ELR (cell line): ENCODE data around the gene NCKAP1.
A peak's percentile ranks its signal among the peaks of the same experiment; 100 is the strongest.

ENCODE experiments used
- DNase-seq: peaks from one replicate; pipeline ENCODE4 v3.0.0-alpha.2; 2015; ENCODE audit warnings: low read depth

NCKAP1 gene

DNA sequence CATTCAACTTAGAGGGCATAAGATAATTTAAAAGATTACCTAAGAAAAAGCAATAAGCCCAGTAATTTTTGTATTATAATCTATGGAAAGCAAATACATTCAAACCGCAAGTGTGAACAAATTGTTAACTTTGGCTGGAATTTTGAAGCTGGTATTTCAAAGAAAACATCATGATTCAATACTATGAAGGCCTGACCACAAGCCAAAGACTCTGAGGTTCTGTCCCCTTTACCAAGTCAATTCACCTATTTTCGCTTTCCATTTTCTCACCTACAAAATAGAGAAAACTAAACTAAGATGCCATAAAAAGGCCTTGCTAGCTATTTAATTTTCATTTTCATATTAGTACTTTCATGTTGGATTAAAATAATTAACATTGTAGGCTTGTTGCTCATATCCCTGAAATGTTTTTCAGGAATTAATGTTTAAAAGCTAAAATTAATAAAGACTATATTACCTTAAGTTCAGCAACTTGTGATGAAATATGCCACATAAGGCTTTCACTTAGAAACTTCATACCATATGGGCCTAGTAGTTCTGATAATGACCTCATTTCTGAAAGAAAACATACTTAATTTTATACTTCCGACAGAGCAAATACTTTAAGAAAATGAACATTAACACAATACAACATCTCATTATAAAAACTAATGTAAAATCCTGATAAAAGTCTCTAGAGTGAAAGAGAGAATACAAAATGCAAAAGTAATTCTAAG, 86.2 kb downstream of the NCKAP1 start:
- no peak for DNase-seq

DNA sequence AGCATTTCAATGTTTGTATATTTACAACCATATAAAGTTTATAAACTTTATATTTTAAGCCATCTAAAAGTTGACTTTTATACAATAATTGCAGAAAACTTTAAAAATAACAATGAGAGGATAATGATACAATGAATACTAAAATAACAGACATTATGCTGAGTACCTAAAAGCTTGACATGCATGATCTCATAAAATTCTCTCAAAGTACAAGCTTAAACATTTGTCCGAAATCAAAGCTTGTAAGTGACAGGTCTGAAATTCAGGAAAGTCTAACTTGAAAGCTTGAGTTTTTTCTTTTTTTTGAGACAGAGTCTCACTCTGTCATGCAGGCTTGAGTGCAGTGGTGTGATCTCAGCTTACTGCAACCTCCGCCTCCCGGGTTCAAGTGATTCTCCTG, 87.7 kb downstream of the NCKAP1 start:
- no peak for DNase-seq

GRCh38 chr2:182949572-182950189, 88.6 kb downstream of the NCKAP1 start:
- DNase-seq: peak; percentile 66

DNA sequence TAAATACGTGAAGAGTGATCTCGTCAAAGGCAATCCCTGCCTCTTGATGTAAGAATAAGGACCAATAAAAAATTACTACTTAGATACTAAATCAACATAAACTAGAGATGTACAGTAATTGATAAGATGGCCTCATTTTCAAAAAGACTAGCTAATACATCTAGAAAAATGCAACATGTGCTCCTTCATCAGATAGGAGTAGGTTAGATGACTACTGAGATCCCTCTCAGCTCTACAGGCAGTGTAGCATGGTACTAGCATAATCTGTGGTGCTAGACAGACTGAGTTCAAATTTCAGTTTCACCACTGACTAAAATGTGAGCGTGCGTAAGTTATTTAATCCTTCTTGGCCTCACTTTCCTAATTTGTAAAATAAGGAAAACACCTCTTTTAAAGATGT, 89.2 kb downstream of the NCKAP1 start:
- no peak for DNase-seq

- peak; percentile 50 for DNase-seq
These were observed 91.3 kb downstream of the NCKAP1 start for GRCh38 chr2:182946958-182947369.

DNA sequence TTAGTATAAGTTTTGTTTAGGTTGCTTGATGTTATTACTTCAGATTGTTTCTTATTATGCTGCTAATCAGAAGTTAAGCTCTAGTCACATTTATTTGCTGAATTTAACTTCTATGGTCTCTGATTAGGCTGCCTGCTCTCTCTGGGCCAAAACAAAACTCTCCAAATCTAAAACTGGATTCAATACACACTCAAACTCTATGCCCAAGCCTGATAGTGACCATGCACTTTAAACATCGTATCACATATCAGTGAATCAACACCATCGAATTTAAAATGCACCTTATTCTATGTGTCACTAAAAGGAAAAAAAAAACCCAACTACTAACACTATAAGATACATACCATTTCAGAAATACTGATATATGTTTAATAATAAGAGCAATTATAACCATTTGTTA, 94.9 kb downstream of the NCKAP1 start:
- DNase-seq: no peak

DNA sequence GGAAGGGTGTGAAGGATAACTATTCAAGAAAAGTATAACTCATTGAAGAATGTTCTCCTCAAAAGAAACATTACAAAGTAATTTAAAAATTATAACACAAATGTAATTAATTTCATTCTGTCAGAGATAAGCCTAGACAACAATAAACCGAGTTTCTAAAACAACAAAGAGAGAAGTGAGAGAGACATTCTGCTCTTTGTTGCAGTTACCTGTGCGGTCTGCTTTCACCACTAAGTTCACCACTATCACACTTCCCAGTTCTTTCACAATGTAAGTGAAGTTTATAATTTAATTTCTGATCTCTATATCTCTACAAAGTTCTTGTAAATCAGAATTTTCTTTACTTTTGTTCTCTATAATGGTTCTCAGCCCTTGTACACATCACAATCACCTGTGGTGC, 95.5 kb downstream of the NCKAP1 start:
- DNase-seq: no peak

DNA sequence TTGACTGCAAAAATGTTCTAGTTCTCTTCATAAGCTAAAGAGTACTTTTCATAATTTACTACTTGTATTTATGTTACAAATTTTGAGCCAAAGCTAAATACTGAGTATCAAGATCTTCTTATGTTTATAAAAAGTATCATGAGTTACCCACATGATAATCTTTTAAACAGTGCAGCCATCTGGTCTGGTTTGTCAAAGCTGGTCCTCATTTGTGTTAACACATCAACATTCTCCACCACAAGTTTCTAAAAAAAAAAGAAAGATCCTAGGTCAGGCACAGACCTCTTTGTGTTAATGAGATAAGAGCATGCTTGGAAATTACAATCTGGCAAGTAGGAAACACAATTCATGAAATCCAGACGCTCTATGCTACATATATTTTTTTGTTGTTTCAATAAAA, 96.3 kb downstream of the NCKAP1 start:
- no peak for DNase-seq

DNA sequence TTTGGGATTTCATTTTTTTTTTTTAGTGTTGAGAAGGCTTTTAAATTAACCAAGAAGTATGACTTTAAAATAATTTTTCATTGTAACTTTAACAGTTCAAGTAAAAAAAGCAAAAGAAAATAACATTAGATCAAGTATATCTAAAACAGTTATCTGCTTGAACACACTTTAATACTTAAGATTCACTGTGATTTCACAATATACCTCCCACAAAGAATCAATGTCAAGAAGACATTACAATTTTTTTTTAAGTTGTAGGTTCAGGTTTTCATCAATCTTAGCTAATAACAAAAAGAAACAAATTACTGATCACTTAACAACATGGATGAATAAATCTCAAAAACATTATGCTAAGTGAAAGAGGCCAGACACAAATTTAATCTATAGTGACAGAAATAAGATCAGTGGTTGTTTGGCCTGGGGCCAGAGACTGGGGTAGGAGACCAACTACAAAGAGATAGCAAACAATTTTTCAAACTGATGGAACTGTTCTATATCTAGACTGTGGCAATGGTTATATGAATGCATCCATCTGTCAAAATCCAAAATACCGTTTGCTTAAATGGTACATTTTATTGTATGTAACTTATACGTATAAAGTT, 97.0 kb downstream of the NCKAP1 start:
- no peak for DNase-seq

GRCh38 chr2:182937870-182938269, 100.4 kb downstream of the NCKAP1 start:
- no peak for DNase-seq

GRCh38 chr2:182933629-182934028, 104.6 kb downstream of the NCKAP1 start:
- no peak for DNase-seq

DNA sequence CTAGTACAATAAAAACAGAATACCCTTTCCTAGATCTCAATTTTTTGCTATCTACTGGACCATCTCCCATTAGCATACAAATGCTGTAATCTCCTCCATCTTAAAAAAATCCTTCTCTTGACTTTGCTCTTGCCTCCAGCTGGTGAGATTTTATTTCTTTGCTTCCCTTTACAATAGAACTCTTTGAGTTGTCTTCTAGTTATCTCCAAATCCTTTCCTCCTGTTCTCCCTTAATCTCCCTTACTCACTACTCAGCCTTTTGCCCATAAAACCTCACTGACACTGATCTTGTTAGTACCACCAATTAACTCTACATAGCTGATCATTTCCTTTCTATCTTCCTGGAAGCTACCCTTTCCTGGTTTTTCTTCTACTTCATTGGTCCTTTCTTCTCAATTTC, 108.3 kb downstream of the NCKAP1 start:
- DNase-seq: no peak

GRCh38 chr2:182924306-182924705, 114.0 kb downstream of the NCKAP1 start:
- peak; percentile 15 for DNase-seq

GRCh38 chr2:182921234-182921633, 117.0 kb downstream of the NCKAP1 start:
- no peak for DNase-seq

DNA sequence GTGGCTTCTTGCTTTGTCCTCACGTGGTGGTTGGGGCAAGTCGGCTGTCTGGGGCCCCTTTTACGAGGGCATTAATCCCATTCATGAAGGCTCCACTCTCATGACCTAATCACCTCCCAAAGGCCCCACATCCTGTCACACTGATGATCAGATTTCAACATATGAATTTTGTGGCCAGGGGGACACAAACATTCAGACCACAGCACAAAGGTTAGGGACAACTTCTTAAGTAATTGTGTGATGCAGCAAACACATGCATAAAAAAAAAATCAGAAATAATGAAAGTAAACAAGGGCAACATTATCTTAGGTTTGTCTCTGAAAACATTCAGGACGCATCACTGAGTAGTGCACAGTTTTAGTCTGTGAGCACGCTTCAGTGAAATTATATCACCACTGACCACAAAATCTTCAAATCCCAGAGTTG, 117.6 kb downstream of the NCKAP1 start:
- no peak for DNase-seq

- no peak for DNase-seq
These were observed 118.2 kb downstream of the NCKAP1 start for GRCh38 chr2:182920089-182920488.

- DNase-seq: no peak
These were observed 119.2 kb downstream of the NCKAP1 start for GRCh38 chr2:182918961-182919652.

DNA sequence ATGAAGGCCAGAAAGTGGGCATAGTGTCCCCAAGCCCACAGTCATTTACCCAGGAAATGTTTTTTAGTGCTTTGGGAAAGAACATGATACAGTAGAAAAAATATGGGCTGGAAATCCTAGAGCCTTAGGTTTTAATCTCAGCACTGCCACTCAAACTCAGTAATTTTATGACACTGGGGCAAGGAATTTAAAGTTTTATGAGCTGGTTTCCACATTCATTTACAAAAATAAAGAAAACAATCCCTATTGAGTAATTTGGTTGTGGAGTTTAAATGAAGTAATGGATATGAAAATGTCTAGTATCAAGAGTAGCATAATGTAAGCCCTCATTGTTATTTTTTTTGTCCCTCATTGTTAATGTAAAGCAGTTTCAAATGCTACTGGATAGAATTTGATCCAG, 120.3 kb downstream of the NCKAP1 start:
- no peak for DNase-seq

- DNase-seq: no peak
These were observed 121.8 kb downstream of the NCKAP1 start for GRCh38 chr2:182916417-182916816.

- DNase-seq: peak; percentile 90
These were observed 122.6 kb downstream of the NCKAP1 start for GRCh38 chr2:182915369-182916326.

DNA sequence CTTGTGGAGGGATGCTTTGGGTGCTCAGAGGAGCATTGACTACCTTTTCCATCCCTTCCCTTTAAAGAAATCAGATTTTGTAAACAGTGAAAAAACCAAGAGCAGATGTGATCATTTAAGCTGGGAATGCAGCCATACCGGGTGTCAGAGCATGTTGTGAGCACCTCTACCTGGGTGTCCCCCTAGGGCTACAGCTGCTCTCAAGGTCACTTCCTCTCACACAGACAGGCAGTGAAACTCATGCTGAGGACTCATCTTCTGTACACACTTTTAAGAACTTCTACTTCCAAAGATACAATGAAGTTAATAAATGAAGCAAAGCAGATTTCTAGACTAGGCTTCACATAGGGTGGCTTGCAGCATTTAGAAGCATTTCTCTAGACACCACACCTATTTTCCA, 123.4 kb downstream of the NCKAP1 start:
- no peak for DNase-seq

- DNase-seq: no peak
These were observed 125.2 kb downstream of the NCKAP1 start for GRCh38 chr2:182913064-182913463.
